ENCODE measurements around the gene NOTUM. TPM values are rescaled to one million over a fixed set of nuclear protein-coding genes. Genes with fewer than 3 reads are reported as not detected.

The NOTUM gene
- total and polyA plus RNA-seq, 10 of the 15 experiments (the other 5 are each of a cell fraction or from before 2014, with no cell fraction given), result 0.04 to 0.13 TPM; not detected in 8

GRCh38 chr17:81984773-81985410 lies 23.9 kb upstream of the NOTUM start:
- Histone ChIP-seq H3K9me3 (replicated peaks; ENCODE audit: control insufficient read depth, insufficient read depth, low read length) (no peaks in the 10 kb centered on the region), H3K9ac (ENCODE audit: control insufficient read depth, insufficient read depth, low read length) (no peak overlapping the region), H3K36me3 (ENCODE audit: control insufficient read depth in 2 of 2, insufficient read depth in 2 of 2, low read length in 1 of 2) (peaks cover 3 to 10% of the 10 kb centered on the region in 2 experiments; a peak in 3 of 4 replicates), H3K79me2 (ENCODE audit: control insufficient read depth, insufficient read depth, low read length) (no peaks in the 10 kb centered on the region), H2AFZ (ENCODE audit: control insufficient read depth, low read depth, low read length) (no peak overlapping the region), H3K4me1 (ENCODE audit: control insufficient read depth, insufficient read depth, low read length) (no peaks in the 10 kb centered on the region), H3K4me2 (ENCODE audit: control insufficient read depth, insufficient read depth) (no peak overlapping the region), H3K27ac (ENCODE audit: control insufficient read depth, insufficient read depth) (no peak overlapping the region), H3K27me3 (replicated peaks in 1 of 2; ENCODE audit: control insufficient read depth in 2 of 2, insufficient read depth in 2 of 2, low read length in 1 of 2) (no peaks in the 10 kb centered on the region), H3K4me3 (no peak overlapping the region), H4K20me1 (ENCODE audit: control insufficient read depth, insufficient read depth) (no peaks in the 10 kb centered on the region)
- ChIA-PET RAD21 (ENCODE audit: unreplicated experiment) (no interaction called here), CTCF (interaction anchor here (1.3 kb wide), 1 partner anchor 36 kb away, joined by 6 read pairs; no protein-coding TSS in a partner anchor), POLR2A (interaction anchor here (0.6 kb wide), 1 partner anchor 15 kb away, joined by 5 read pairs; no protein-coding TSS in a partner anchor), SMC1A (ENCODE audit: uncharacterized antibody, unreplicated experiment) (interaction anchor here (0.7 kb wide), 1 partner anchor 153 kb away, joined by 3 read pairs; no protein-coding TSS in a partner anchor)
- intact Hi-C loops (cut with micrococcal nuclease; ENCODE audit: unreplicated experiment), result no loop called here
- in situ Hi-C loops (cut with MboI), result no loop called here
- no peak for DNase-seq (ENCODE audit: low read depth, low spot score)
- WGBS (ENCODE audit: insufficient coverage, insufficient replicate concordance, low lambda C conversion rate, missing lambda C conversion rate), result 98% methylated on average over 16 of the region's 21 CpGs
- no peak for FAIRE-seq
- no TSS peak for BruUV-seq (replicated peaks)
- no peak for ATAC-seq
- TF ChIP-seq SMC3 (IDR thresholded peaks at IDR 0.05; ENCODE audit: borderline replicate concordance, low read length) (no peak), NFXL1 (IDR thresholded peaks at IDR 0.05; ENCODE audit: borderline replicate concordance) (no peak), MYC (IDR thresholded peaks at IDR 0.05; ENCODE audit: insufficient read depth, insufficient read length, insufficient replicate concordance, low read length, severe bottlenecking) (no peak), CEBPB (IDR thresholded peaks at IDR 0.05; ENCODE audit: borderline replicate concordance in 1 of 2, low read depth in 2 of 2, low read length in 2 of 2) (no peak), CBFB (IDR thresholded peaks at IDR 0.05; ENCODE audit: low read depth) (no peak), SRF (IDR thresholded peaks at IDR 0.05; ENCODE audit: low read depth in 2 of 2, low read length in 2 of 2) (no peak), HDAC2 (IDR thresholded peaks at IDR 0.05) (no peak), CHD2 (IDR thresholded peaks at IDR 0.05; ENCODE audit: borderline replicate concordance, low read depth, low read length) (no peak), PML (IDR thresholded peaks at IDR 0.05; ENCODE audit: low read length) (no peak), ELK1 (IDR thresholded peaks at IDR 0.05; ENCODE audit: low read depth, low read length) (no peak), EGR1 (IDR thresholded peaks at IDR 0.05; ENCODE audit: borderline replicate concordance in 1 of 2, low read depth in 2 of 2, low read length in 2 of 2) (peak; percentile 10 to 51; a peak in 2 of 3 replicates), JUND (IDR thresholded peaks at IDR 0.05; ENCODE audit: low read depth, low read length) (no peak), PAX8 (IDR thresholded peaks at IDR 0.05) (no peak), ETV6 (conservative IDR thresholded peaks at IDR 0.05 in 1 of 2, IDR thresholded peaks at IDR 0.05 in 1 of 2; ENCODE audit: borderline replicate concordance in 1 of 2, low read depth in 1 of 2) (no peak), ZNF24 (IDR thresholded peaks at IDR 0.05) (no peak), SMAD5 (IDR thresholded peaks at IDR 0.05; ENCODE audit: low read depth) (no peak), PBX3 (IDR thresholded peaks at IDR 0.05; ENCODE audit: insufficient replicate concordance, low read depth, low read length) (peak; percentile 20), ZNF622 (IDR thresholded peaks at IDR 0.05) (no peak), SIN3A (IDR thresholded peaks at IDR 0.05; ENCODE audit: low read depth, low read length) (no peak), POLR2A (IDR thresholded peaks at IDR 0.05; ENCODE audit: low read depth, low read length) (peak; percentile 54; the same call in 1 of the 2 replicates)
- TF ChIP-seq, protein P1, sequence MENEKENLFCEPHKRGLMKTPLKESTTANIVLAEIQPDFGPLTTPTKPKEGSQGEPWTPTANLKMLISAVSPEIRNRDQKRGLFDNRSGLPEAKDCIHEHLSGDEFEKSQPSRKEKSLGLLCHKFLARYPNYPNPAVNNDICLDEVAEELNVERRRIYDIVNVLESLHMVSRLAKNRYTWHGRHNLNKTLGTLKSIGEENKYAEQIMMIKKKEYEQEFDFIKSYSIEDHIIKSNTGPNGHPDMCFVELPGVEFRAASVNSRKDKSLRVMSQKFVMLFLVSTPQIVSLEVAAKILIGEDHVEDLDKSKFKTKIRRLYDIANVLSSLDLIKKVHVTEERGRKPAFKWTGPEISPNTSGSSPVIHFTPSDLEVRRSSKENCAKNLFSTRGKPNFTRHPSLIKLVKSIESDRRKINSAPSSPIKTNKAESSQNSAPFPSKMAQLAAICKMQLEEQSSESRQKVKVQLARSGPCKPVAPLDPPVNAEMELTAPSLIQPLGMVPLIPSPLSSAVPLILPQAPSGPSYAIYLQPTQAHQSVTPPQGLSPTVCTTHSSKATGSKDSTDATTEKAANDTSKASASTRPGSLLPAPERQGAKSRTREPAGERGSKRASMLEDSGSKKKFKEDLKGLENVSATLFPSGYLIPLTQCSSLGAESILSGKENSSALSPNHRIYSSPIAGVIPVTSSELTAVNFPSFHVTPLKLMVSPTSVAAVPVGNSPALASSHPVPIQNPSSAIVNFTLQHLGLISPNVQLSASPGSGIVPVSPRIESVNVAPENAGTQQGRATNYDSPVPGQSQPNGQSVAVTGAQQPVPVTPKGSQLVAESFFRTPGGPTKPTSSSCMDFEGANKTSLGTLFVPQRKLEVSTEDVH (IDR thresholded peaks at IDR 0.05; ENCODE audit: low read depth, partially characterized antibody), result no peak
